ENCODE measurements around the gene NFE2L2. TPM values are rescaled to one million over a fixed set of nuclear protein-coding genes. Genes with fewer than 3 reads are reported as not detected.

Gene NFE2L2
- polyA plus RNA-seq, 1 of the 3 experiments (the other 2 are of a cell fraction), result 40.9 TPM

GRCh38 chr2:177250461-177250860, 14.1 kb downstream of the NFE2L2 start (continued):
- TF ChIP-seq USF2 (IDR thresholded peaks at IDR 0.05; ENCODE audit: borderline replicate concordance, low read depth, low read length), result no peak
- TF ChIP-seq USF1 (IDR thresholded peaks at IDR 0.05; ENCODE audit: borderline replicate concordance, low read depth), result no peak
- TF ChIP-seq POLR2AphosphoS5 (IDR thresholded peaks at IDR 0.05; ENCODE audit: low read depth, low read length), result no peak
- no peak for TF ChIP-seq RXRA (IDR thresholded peaks at IDR 0.05; ENCODE audit: borderline replicate concordance, low read depth)
- no peak for TF ChIP-seq FOSL2 (IDR thresholded peaks at IDR 0.05; ENCODE audit: borderline replicate concordance, low read depth)
- TF ChIP-seq RFX5 (IDR thresholded peaks at IDR 0.05; ENCODE audit: low read length), result no peak

GRCh38 chr2:177249038-177249437, 15.5 kb downstream of the NFE2L2 start:
- Histone ChIP-seq H3K36me3 (replicated peaks in 1 of 2; ENCODE audit: control insufficient read depth in 1 of 2, insufficient read depth in 2 of 2, low read length in 1 of 2) (peaks cover 3 to 9% of the 10 kb centered on the region in 2 experiments), H3K4me3 (ENCODE audit: low read depth in 2 of 2, low read length in 1 of 2) (no peak overlapping the region), H2AFZ (ENCODE audit: low read depth) (no peak overlapping the region), H3K79me2 (ENCODE audit: insufficient read depth) (peaks cover 100% of the 10 kb centered on the region), H3K4me2 (no peak overlapping the region), H3K27ac (ENCODE audit: low read depth in 2 of 2, low read length in 1 of 2) (no peak overlapping the region), H4K20me1 (ENCODE audit: insufficient read depth) (peaks cover 67% of the 10 kb centered on the region), H3K9ac (no peak overlapping the region), H3K4me1 (ENCODE audit: control insufficient read depth in 1 of 2, insufficient read depth in 2 of 2, low read depth in 1 of 2, low read length in 1 of 2) (peaks cover 2 to 27% of the 10 kb centered on the region in 2 experiments; a peak in 3 of 4 replicates), H3F3A (replicated peaks; ENCODE audit: insufficient read depth) (peaks cover 19% of the 10 kb centered on the region), H3K9me2 (no peaks in the 10 kb centered on the region), H3K27me3 (ENCODE audit: insufficient read depth) (no peaks in the 10 kb centered on the region), H3K9me3 (no peaks in the 10 kb centered on the region)
- no peak for DNase-seq
- POLR2A ChIA-PET, result no interaction called here
- 88% methylated on average over 7 of the region's 7 CpGs for WGBS (ENCODE audit: low lambda C conversion rate)
- TF ChIP-seq NFIC (IDR thresholded peaks at IDR 0.05; ENCODE audit: borderline replicate concordance) (no peak), GABPA (IDR thresholded peaks at IDR 0.05; ENCODE audit: low read depth) (no peak), USF2 (IDR thresholded peaks at IDR 0.05; ENCODE audit: borderline replicate concordance, low read depth, low read length) (no peak), MXI1 (IDR thresholded peaks at IDR 0.05; ENCODE audit: low read depth, low read length) (no peak), IRF3 (IDR thresholded peaks at IDR 0.05; ENCODE audit: low read depth, low read length) (no peak), JUND (IDR thresholded peaks at IDR 0.05) (no peak), FOXM1 (IDR thresholded peaks at IDR 0.05; ENCODE audit: low read depth) (no peak), YY1 (IDR thresholded peaks at IDR 0.05; ENCODE audit: low read depth) (no peak), MAX (IDR thresholded peaks at IDR 0.05; ENCODE audit: low read depth) (no peak), TEAD4 (IDR thresholded peaks at IDR 0.05; ENCODE audit: borderline replicate concordance, insufficient read depth) (no peak), SMC3 (IDR thresholded peaks at IDR 0.05; ENCODE audit: low read depth, low read length) (no peak), CHD2 (IDR thresholded peaks at IDR 0.05; ENCODE audit: low read length, partially characterized antibody) (no peak), CTCF (IDR thresholded peaks at IDR 0.05) (no peak), USF1 (IDR thresholded peaks at IDR 0.05; ENCODE audit: borderline replicate concordance, low read depth) (no peak), RCOR1 (IDR thresholded peaks at IDR 0.05; ENCODE audit: low read length) (no peak), NRF1 (IDR thresholded peaks at IDR 0.05; ENCODE audit: low read depth, low read length) (no peak), RAD21 (IDR thresholded peaks at IDR 0.05; ENCODE audit: low read length) (no peak)
- CTCF ChIA-PET, result interaction anchor here (1.8 to 8.9 kb wide), 2 partner anchors 14 to 85 kb away, joined by 7 to 67 read pairs; partner anchors contain the start of gene NFE2L2
